Stimulated activated CD8-positive, alpha-beta memory T cell treated with anti-CD3 and anti-CD28 coated beads, Interleukin-4, amount 100 ng/mL, for 48 hours (primary cell): ENCODE results near the gene ST3GAL5.

Experiments used
- DNase-seq: peaks from one replicate; pipeline ENCODE4 v3.0.0-alpha.2; 2020

Gene ST3GAL5

GRCh38 chr2:85865539-85866164, 23.1 kb downstream of the ST3GAL5 start:
- no peak for DNase-seq

DNA sequence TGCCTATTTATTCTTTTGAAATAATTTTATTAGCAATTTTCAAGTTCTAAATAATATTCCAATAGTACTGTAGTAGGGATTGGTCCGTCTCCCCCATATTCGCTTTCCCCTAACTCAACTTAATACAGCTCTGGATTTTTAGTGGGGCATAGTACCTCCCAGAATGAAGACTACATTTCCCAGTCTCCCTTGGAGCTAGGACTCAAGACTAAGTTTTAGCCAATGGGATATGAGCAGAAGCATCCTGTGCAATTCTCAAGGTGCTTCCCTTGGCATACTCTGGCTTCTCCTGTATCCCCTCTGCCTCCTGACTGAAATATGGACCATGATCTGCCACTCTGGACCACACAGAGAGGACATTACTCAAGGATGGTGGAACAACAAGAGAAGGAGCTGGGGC, 24.1 kb downstream of the ST3GAL5 start:
- no peak for DNase-seq

- peak; percentile 58 for DNase-seq
Measured at GRCh38 chr2:85862426-85862825, 26.4 kb downstream of the ST3GAL5 start.

GRCh38 chr2:85861650-85862049, 27.1 kb downstream of the ST3GAL5 start:
- DNase-seq: no peak

DNA sequence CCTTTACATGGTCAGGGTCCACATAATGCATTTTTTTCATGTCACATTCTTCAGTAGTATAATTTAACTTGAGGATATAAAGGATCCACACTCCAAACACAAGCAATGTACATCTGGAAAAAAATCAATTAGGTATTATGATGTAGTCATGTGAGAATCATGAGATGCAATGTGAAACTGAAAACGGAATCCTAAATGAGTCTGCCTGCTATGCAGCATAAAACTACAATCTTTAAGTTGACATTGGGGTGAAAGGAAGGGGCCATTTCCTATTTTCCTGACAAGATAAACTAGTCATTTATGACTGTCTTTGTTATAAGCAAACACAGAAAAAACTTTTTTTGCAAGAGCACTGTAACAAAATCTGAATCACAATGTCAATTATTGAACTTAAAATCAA, 27.6 kb downstream of the ST3GAL5 start:
- DNase-seq: no peak

DNA sequence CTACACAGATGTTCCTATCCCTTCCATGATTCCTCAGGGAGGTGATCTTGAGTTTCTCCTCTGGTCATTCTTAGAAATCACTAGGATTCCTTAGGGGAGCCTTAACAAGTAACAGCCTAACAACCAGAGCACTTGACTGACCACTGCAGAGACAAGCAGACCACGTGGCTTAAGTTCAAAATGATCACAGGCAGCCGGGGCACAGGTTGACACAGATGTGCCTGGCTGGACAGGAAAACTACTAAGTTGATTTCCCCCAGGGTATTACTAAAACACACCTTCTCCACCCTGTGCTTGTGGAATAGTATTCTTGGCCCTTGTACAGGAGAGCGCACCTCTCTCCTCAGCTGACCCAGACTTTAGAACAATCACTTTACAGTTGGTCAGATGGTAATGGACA, 29.9 kb downstream of the ST3GAL5 start:
- DNase-seq: no peak

GRCh38 chr2:85854897-85855296, 33.9 kb downstream of the ST3GAL5 start:
- no peak for DNase-seq

- DNase-seq: no peak
Measured at GRCh38 chr2:85854166-85854509, 34.7 kb downstream of the ST3GAL5 start.

DNA sequence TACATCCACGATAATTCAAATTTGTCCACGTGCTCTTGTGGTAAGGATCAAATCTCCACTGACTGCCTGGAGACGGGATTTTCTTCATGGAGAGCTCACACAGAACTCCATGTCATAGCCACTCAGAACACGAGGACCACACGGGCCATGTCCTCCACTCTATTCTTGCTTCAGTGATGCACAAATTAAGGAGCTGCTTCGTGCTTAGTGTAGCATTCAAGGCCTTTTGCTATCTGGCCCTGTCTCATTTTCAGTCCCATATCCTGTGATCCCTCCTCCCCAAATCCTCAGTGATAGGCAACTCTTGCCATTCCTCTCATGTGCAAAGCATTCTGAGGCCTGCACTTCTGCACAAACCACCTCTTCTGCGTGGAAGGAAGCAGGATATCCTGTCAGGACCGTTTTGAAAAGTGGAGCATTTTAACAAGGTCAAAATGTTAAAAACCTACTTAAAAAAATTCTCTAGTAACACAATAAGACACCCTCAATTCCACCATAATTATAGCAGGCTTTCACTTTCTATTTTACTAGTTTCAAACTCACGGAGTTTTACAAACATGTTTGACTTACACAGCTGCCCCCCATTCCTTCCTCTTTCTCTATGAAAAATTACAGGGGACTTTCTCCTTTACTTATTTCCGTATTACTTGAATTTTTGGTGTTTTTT, 35.2 kb downstream of the ST3GAL5 start:
- DNase-seq: no peak

DNA sequence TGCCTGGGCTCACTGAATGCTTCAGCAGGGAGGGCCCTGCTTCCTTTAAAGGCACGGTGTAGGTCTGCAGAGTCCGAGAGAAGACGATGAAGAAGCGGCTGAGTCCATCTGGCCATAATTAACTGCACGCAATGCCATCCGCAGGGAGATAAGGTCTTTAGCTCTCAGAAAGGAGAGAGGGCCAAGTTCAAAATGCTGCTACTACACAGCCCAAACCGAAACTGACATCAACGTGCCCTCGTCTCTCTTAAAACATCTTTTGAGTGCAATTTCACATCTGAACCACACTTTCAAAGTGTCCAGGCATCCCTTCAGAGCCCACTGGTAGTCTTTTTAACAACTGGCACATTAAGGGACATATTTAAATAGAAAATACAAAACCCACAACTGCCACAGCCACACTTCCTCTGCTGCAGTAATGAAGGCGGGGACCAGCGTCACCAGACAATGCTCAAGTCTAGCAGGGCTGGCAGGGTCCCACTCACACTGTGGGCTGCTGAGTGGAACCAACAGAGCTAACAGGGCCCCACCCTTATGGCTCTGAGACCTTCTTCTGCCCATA, 35.8 kb downstream of the ST3GAL5 start:
- peak; percentile 73 for DNase-seq

DNA sequence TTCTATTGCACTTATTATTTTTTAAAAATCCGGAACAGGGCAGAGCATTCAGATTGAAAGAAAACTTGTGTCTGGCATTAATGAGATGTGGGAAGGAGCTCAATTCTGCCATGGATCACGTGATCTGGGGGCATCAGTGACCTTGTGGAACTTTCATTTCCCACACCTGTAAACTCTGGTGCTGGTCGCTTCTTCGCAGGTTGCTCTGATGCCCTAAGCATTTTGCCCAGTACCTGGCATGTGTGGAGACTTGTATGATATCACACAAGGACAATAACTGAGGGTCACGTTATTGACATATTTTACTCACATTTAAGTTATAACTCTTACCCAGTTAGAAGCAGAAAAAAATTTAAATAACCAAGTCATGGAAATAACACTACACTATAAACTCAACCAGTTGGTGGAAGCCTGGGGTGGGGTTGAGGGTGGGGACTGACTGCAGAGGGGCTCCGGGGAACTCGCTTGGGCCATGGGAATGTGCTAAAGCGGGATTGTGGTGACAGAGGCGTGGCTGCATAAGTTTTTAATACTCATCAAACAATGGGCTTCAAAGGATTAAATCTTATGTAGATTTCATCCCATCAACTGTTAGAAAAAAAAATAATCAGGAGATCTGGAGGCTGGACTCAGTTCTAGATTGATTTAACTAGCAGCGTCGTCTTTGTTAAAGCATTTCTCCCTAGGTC, 36.5 kb downstream of the ST3GAL5 start:
- DNase-seq: no peak

- no peak for DNase-seq
Measured at GRCh38 chr2:85851253-85852151, 37.3 kb downstream of the ST3GAL5 start.

DNA sequence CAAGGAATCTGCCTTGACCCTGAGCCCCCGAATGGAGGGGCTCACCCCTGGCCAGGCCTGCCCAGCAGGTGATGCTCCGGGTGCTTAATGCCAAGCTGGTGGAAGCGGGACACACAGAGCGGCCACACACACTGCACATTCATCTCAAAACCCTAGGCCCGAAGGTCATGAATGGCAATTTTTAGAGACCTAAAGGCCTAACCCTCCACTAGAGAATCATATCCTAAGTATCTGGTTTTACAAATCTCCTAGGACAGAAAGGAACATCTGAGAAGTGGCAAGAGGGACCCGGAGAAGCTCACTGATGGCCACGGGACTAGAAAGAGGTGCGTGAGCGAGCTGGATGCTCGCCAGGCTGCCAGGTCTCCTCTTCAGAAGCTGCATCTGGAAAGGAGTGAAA, 38.3 kb downstream of the ST3GAL5 start:
- no peak for DNase-seq

GRCh38 chr2:85847051-85847588, 41.7 kb downstream of the ST3GAL5 start:
- no peak for DNase-seq

DNA sequence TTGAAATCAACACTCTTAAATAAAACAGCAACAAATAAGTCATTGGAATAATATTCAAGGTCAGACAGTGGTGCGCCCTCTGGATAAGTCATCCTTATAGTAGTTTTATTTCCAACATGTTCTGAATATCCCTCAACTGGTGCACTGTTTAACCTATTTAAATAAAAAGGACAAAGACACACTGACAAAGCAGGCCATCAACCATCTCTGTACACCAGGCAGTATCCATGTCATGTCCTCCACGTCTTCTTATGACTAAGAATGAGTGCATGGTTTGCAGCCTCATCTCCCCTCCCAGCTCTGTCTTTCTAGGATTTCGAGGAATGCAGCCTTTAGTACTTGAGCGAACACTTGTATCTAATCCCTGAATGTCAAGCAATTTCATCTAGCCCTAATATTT, 42.4 kb downstream of the ST3GAL5 start:
- DNase-seq: no peak

- no peak for DNase-seq
Measured at GRCh38 chr2:85844486-85844885, 44.3 kb downstream of the ST3GAL5 start.

DNA sequence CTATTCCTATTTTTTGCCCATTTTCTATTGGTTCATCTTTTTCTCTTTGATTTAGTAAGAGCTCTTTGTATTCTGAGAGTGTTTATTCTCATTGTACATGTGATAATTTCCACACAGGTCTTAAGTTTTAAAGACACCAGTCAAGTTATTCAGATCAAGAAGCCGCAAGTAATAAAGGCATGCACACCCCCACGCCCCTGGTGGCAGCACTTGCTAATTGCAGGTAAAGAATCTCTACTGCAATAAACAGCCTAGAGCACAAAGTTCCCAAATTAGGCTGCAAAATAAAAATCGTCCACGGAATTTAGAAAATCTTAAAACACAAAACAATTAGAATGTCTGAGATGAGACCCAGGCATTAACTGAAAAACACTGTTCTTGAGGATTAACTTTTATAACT, 45.2 kb downstream of the ST3GAL5 start:
- DNase-seq: peak; percentile 74

- no peak for DNase-seq
Measured at GRCh38 chr2:85840091-85840490, 48.7 kb downstream of the ST3GAL5 start.

DNA sequence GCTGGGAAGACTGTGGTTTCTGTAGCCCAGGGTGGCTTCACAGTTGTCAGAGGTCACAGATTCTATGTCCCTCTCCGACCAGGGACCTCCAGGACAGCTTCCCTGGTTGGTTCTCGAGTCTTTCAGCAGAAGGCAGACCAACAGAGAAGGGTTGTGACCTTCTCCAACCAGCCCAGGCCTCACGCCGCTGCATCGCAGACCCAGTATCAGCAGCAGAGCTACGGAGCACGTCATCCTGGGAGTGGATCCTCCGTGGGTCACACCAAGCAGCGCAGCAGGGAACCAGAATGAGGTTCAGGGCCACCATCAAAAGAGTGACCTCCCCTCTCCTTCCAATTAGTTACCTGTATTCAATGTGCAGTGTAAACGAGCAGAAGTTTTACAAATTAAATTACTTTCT, 49.3 kb downstream of the ST3GAL5 start:
- no peak for DNase-seq

DNA sequence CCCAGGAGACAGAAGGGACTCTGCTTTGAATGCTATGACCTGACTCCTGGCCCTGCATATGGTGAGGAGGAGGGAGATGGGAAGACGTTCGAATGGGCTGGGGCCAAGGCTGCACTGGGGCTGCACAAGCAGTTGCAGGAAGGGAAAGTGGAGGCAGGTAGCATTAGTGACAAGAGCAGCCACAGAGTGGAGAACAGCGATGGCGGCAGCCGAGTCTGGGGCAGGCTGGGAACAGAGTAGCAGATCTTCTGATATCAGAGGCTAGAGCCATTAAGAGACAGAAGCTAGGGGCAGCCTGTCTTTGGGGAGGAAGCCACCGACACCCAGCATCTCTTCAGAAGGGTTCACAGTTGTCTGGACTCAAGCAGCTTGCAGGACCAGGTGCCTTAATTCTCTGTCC, 50.1 kb downstream of the ST3GAL5 start:
- no peak for DNase-seq

DNA sequence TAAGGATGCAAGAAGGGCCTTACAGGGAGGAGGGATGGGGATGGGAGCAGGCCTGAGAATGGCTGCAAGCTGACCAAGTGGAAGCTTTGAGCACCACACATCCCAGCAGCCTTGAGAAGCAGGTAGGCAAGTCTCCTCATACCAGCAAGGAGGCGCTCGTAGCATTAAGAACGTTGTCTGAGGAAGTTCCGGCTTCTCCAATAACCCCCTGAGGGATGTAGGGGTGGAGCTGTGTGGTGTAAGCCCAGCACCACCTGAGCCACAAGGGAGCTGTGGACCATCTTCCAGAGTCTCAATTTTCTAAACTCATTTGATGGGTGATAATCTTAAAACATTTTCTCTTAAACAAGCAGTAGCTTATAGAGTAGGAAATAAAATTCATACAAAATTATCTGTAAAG, 50.6 kb downstream of the ST3GAL5 start:
- DNase-seq: no peak

DNA sequence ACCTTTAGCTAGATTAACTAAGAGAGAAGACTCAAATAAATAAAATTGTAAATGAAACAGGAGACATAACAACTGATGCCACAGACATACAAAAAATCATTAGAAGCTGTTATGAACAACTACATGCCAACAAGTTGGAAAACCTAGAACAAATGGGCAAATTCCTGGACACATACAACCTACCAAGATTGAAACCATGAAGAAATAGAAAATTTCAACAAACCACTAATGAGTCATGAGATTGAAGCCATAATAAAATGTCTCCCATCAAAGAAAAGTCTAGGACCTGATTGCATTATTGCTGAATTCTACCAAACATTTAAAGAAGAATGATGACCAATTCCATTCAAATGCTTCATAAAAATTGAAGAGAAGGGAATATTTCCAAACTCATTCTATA, 54.3 kb downstream of the ST3GAL5 start:
- DNase-seq: no peak

- DNase-seq: no peak
Measured at GRCh38 chr2:85831735-85832134, 57.1 kb downstream of the ST3GAL5 start.
